ENCODE results near the gene CRKL.

The CRKL gene

GRCh38 chr22:20978419-20978818 is 61.2 kb downstream of the CRKL start:
- no peak for TF ChIP-seq MYC (IDR thresholded peaks at IDR 0.05; ENCODE audit: low read depth, low read length)
- TF ChIP-seq CTCF (IDR thresholded peaks at IDR 0.05; ENCODE audit: low read depth, low read length) = no peak
- no peak for TF ChIP-seq MAX (IDR thresholded peaks at IDR 0.05; ENCODE audit: low read depth, low read length)
- TF ChIP-seq POLR2A (IDR thresholded peaks at IDR 0.05; ENCODE audit: extremely low read depth, insufficient read length) = no peak
- no peak for DNase-seq (ENCODE audit: low read depth)
- no peak overlapping the region for H3K4me3 ChIP-seq (ENCODE audit: low read depth, low read length)

- H3K4me3 ChIP-seq (ENCODE audit: low read depth, low read length) = no peak overlapping the region
- TF ChIP-seq CTCF (IDR thresholded peaks at IDR 0.05; ENCODE audit: low read depth, low read length) (no peak), MAX (IDR thresholded peaks at IDR 0.05; ENCODE audit: low read depth, low read length) (no peak), POLR2A (IDR thresholded peaks at IDR 0.05; ENCODE audit: extremely low read depth, insufficient read length) (no peak), MYC (IDR thresholded peaks at IDR 0.05; ENCODE audit: low read depth, low read length) (no peak)
- no peak for DNase-seq (ENCODE audit: low read depth)
These were observed 62.1 kb downstream of the CRKL start for GRCh38 chr22:20979243-20979809.

GRCh38 chr22:20979940-20980453 is 62.8 kb downstream of the CRKL start:
- H3K4me3 ChIP-seq (ENCODE audit: low read depth, low read length) = no peak overlapping the region
- TF ChIP-seq POLR2A (IDR thresholded peaks at IDR 0.05; ENCODE audit: extremely low read depth, insufficient read length) (no peak), MAX (IDR thresholded peaks at IDR 0.05; ENCODE audit: low read depth, low read length) (no peak), MYC (IDR thresholded peaks at IDR 0.05; ENCODE audit: low read depth, low read length) (no peak), CTCF (IDR thresholded peaks at IDR 0.05; ENCODE audit: low read depth, low read length) (no peak)
- DNase-seq (ENCODE audit: low read depth) = no peak

GRCh38 chr22:20980523-20980922 is 63.3 kb downstream of the CRKL start:
- no peak for DNase-seq (ENCODE audit: low read depth)
- H3K4me3 ChIP-seq (ENCODE audit: low read depth, low read length) = no peak overlapping the region
- TF ChIP-seq MAX (IDR thresholded peaks at IDR 0.05; ENCODE audit: low read depth, low read length) (no peak), MYC (IDR thresholded peaks at IDR 0.05; ENCODE audit: low read depth, low read length) (no peak), POLR2A (IDR thresholded peaks at IDR 0.05; ENCODE audit: extremely low read depth, insufficient read length) (no peak), CTCF (IDR thresholded peaks at IDR 0.05; ENCODE audit: low read depth, low read length) (no peak)

- DNase-seq (ENCODE audit: low read depth) = no peak
- peak overlapping the region; percentile 88 for H3K4me3 ChIP-seq (ENCODE audit: low read depth, low read length)
- TF ChIP-seq POLR2A (IDR thresholded peaks at IDR 0.05; ENCODE audit: extremely low read depth, insufficient read length) = no peak
- TF ChIP-seq MYC (IDR thresholded peaks at IDR 0.05; ENCODE audit: low read depth, low read length) = no peak
- TF ChIP-seq CTCF (IDR thresholded peaks at IDR 0.05; ENCODE audit: low read depth, low read length) = no peak
- TF ChIP-seq MAX (IDR thresholded peaks at IDR 0.05; ENCODE audit: low read depth, low read length) = no peak
These were observed 63.9 kb downstream of the CRKL start for GRCh38 chr22:20980938-20981722.

All from NB4 (cell line).